ENCODE measurements around the gene TP53BP1.

DNA sequence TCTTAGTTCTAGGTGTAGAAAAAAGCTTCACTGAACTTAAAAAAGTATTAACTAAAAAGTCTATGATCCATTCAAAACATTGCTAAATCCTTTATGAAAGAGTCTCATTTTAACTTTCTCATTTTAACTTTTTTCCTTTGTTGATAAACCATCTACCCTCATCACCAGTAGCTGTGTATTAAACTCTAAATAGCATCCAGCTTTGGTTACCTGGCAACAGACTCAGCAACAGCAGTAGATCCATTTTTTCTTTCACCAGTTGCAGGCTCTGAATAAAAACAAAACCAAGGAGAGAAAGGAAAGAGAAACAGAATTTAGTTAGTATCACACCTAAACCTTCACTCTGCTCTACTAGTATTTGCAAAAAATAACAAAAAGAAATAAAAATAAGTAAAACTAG lies 51.6 kb downstream of the TP53BP1 start:
- no peak for TF ChIP-seq POLR2AphosphoS5 (IDR thresholded peaks at IDR 0.05; ENCODE audit: insufficient read depth in 1 of 2, low read depth in 1 of 2)
- TF ChIP-seq CTCF (IDR thresholded peaks at IDR 0.05) = no peak
